Ascending aorta (tissue), 2 donors: ENCODE data around the gene DUSP7. TPM values are rescaled to one million over a fixed set of nuclear protein-coding genes. Genes with fewer than 3 reads are reported as not detected.

Experiments used
- DNase-seq, 2 donors: peaks; one replicate each; pipeline ENCODE4 v3.0.0-alpha.2; 2019; ENCODE audit warnings: low spot score in 2 of 2
- H3K27ac ChIP-seq, 2 donors: fragments of 200-600 bp; sonication (generic); one replicate each; pipeline ENCODE4 v1.5.1; 2016 to 2017; ENCODE audit warnings: mild to moderate bottlenecking in 1 of 2
- H3K27me3 ChIP-seq: fragments of 200-600 bp; sonication (generic); one replicate; pipeline ENCODE4 v1.5.1; 2017
- H3K36me3 ChIP-seq, 2 donors: fragments of 200-600 bp; sonication (generic); one replicate each; pipeline ENCODE4 v1.5.1; 2016
- H3K4me1 ChIP-seq, 2 donors: fragments of 200-600 bp; sonication (generic); one replicate each; pipeline ENCODE4 v1.5.1; 2016 to 2017; ENCODE audit warnings: mild to moderate bottlenecking in 1 of 2
- H3K4me3 ChIP-seq, 2 donors: fragments of 200-600 bp; sonication (generic); one replicate each; pipeline ENCODE4 v1.5.1; 2016 to 2017; ENCODE audit warnings: mild to moderate bottlenecking in 1 of 2
- H3K9me3 ChIP-seq, 2 donors: fragments of 200-600 bp; sonication (generic); one replicate each; pipeline ENCODE4 v1.5.1; 2016
- intact Hi-C: fragments of 100-400 bp; cut with DNase I; formaldehyde crosslinking; loops from one replicate; pipeline ENCODE4 v1.15.1; 2023
- total RNA-seq: library from RNA; depleted of rRNA; stranded (reverse); fragments of >200 nt; gene quantifications from one replicate; pipeline ENCODE4 v1.1.0, GENCODE V29; 2016
- TF ChIP-seq, protein P1 (sequence below), 3 experiments: fragments of 200-600 bp in 2 of 3; fragments of 450-650 bp in 1 of 3; sonication (generic) in 2 of 3; IDR thresholded peaks; one replicate each; pipeline ENCODE4 v1.5.1; 2016 to 2019; ENCODE audit warnings: antibody characterized with exemption in 3 of 3, mild to moderate bottlenecking in 1 of 3, moderate library complexity in 1 of 3

Gene DUSP7
- total RNA-seq, 1 donor from 2014 or later = 76.5 TPM

GRCh38 chr3:52012699-52013098 is 43.7 kb downstream of the DUSP7 start:
- H3K27ac ChIP-seq = no peak overlapping the region
- H3K9me3 ChIP-seq = no peaks in the 10 kb centered on the region
- no peak for DNase-seq
- intact Hi-C loops = no loop called here
- peaks cover 0 to 17% of the 10 kb centered on the region in 2 donors for H3K4me1 ChIP-seq
- H3K4me3 ChIP-seq = no peak overlapping the region
- H3K36me3 ChIP-seq = no peaks in the 10 kb centered on the region
- no peaks in the 10 kb centered on the region for H3K27me3 ChIP-seq
- TF ChIP-seq, protein P1, sequence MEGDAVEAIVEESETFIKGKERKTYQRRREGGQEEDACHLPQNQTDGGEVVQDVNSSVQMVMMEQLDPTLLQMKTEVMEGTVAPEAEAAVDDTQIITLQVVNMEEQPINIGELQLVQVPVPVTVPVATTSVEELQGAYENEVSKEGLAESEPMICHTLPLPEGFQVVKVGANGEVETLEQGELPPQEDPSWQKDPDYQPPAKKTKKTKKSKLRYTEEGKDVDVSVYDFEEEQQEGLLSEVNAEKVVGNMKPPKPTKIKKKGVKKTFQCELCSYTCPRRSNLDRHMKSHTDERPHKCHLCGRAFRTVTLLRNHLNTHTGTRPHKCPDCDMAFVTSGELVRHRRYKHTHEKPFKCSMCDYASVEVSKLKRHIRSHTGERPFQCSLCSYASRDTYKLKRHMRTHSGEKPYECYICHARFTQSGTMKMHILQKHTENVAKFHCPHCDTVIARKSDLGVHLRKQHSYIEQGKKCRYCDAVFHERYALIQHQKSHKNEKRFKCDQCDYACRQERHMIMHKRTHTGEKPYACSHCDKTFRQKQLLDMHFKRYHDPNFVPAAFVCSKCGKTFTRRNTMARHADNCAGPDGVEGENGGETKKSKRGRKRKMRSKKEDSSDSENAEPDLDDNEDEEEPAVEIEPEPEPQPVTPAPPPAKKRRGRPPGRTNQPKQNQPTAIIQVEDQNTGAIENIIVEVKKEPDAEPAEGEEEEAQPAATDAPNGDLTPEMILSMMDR (IDR thresholded peaks at IDR 0.05) = no peak

GRCh38 chr3:52010431-52010830 is 45.9 kb downstream of the DUSP7 start:
- Histone ChIP-seq H3K27me3 (no peaks in the 10 kb centered on the region), H3K27ac (no peak overlapping the region), H3K36me3 (no peaks in the 10 kb centered on the region), H3K4me1 (peaks cover 0 to 11% of the 10 kb centered on the region in 2 donors), H3K4me3 (no peak overlapping the region), H3K9me3 (no peaks in the 10 kb centered on the region)
- TF ChIP-seq, protein P1 (IDR thresholded peaks at IDR 0.05) = no peak
- intact Hi-C loops = no loop called here
- no peak for DNase-seq

- Histone ChIP-seq H3K36me3 (no peaks in the 10 kb centered on the region), H3K27me3 (no peaks in the 10 kb centered on the region), H3K9me3 (no peaks in the 10 kb centered on the region), H3K27ac (no peak overlapping the region), H3K4me1 (peaks cover 0 to 20% of the 10 kb centered on the region in 2 donors), H3K4me3 (no peak overlapping the region)
- intact Hi-C loops = no loop called here
- TF ChIP-seq, protein P1 (IDR thresholded peaks at IDR 0.05) = no peak
- DNase-seq = no peak
Observed at GRCh38 chr3:52007291-52007690, 49.1 kb downstream of the DUSP7 start.

GRCh38 chr3:52006820-52007133 is 49.6 kb downstream of the DUSP7 start:
- DNase-seq = no peak
- H3K27ac ChIP-seq = no peak overlapping the region
- H3K4me1 ChIP-seq = peaks cover 0 to 20% of the 10 kb centered on the region in 2 donors
- H3K36me3 ChIP-seq = no peaks in the 10 kb centered on the region
- H3K27me3 ChIP-seq = no peaks in the 10 kb centered on the region
- TF ChIP-seq, protein P1 (IDR thresholded peaks at IDR 0.05) = no peak
- no peaks in the 10 kb centered on the region for H3K9me3 ChIP-seq
- intact Hi-C loops = no loop called here
- no peak overlapping the region for H3K4me3 ChIP-seq

- no peaks in the 10 kb centered on the region for H3K36me3 ChIP-seq
- intact Hi-C loops = no loop called here
- peaks cover 0 to 20% of the 10 kb centered on the region in 2 donors for H3K4me1 ChIP-seq
- TF ChIP-seq, protein P1 (IDR thresholded peaks at IDR 0.05) = no peak
- H3K4me3 ChIP-seq = no peak overlapping the region
- H3K27me3 ChIP-seq = no peaks in the 10 kb centered on the region
- peak overlapping the region in 1 of 2 donors; percentile 54 for H3K27ac ChIP-seq
- no peak for DNase-seq
- no peaks in the 10 kb centered on the region for H3K9me3 ChIP-seq
Observed at GRCh38 chr3:52006017-52006819, 50.2 kb downstream of the DUSP7 start.
